Measurements from ENCODE around the gene TTC33.

GRCh38 chr5:40560474-40561110 lies 195.2 kb downstream of the TTC33 start:
- no peak for TF ChIP-seq TAF1 (IDR thresholded peaks at IDR 0.05; ENCODE audit: borderline replicate concordance, insufficient read depth, low read length)
- TF ChIP-seq POLR2AphosphoS5 (IDR thresholded peaks at IDR 0.05; ENCODE audit: low read depth, low read length), result no peak
